ENCODE data around the gene ASB18. TPM values are rescaled to one million over a fixed set of nuclear protein-coding genes. Genes with fewer than 3 reads are reported as not detected.

Gene ASB18
- total RNA-seq, 2 experiments from 2014 or later = not detected

DNA sequence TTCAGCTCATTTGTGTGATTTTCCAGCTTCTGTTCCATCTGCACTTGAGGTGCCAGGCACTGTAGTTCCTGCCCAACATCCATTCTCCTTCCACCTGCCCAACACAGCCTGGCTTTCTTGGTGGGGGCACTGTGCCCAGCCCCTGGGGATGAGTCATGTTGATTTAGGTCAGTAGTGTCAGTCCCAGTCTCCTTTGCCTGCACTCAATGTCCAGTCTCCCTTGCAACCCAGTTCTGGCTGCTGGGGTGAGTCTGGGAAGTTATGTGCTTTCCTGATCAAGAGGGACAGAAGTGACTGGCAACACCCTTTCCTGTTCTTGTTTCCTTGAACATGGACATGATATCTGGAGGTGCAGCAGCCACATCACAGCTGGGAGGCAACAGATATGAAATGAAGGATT lies 1.5 kb upstream of the ASB18 start:
- Mint-ChIP-seq H3K36me3 (no peaks in the 10 kb centered on the region), H3K4me3 (no peak overlapping the region), H3K9me3 (peaks cover 6% of the 10 kb centered on the region), H3K27ac (no peak overlapping the region), H3K27me3 (no peaks in the 10 kb centered on the region), H3K4me1 (no peaks in the 10 kb centered on the region)
- DNase-seq (no peak), ATAC-seq (ENCODE audit: low read depth) (no peak)
- POLR2A ChIA-PET = no interaction called here

DNA sequence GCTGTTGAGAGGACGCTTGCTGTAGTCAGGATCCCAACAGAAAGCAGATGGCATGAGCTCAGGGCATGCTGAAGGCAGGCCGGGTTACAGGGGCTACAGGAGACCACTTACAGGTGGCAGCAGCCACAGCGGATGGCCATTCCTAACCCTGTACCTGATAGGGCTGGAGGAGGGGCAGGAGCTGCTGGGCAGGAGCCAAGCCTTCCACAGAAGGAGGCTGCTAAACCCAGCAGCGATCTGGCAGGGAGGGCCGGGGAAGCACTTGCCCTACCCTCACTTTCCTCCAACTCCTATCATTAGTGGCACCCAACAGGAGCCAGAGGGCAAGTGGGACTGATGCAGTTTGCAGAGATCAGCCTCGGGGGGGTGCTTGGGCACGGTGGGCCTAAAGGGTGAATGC lies 2.0 kb downstream of the ASB18 start:
- H3K27me3 Mint-ChIP-seq = no peaks in the 10 kb centered on the region
- H3K4me1 Mint-ChIP-seq = no peaks in the 10 kb centered on the region
- H3K27ac Mint-ChIP-seq = no peak overlapping the region
- no peak for DNase-seq
- no peak for ATAC-seq (ENCODE audit: low read depth)
- no peak overlapping the region for H3K4me3 Mint-ChIP-seq
- POLR2A ChIA-PET = no interaction called here
- H3K9me3 Mint-ChIP-seq = peaks cover 6% of the 10 kb centered on the region
- no peaks in the 10 kb centered on the region for H3K36me3 Mint-ChIP-seq

DNA sequence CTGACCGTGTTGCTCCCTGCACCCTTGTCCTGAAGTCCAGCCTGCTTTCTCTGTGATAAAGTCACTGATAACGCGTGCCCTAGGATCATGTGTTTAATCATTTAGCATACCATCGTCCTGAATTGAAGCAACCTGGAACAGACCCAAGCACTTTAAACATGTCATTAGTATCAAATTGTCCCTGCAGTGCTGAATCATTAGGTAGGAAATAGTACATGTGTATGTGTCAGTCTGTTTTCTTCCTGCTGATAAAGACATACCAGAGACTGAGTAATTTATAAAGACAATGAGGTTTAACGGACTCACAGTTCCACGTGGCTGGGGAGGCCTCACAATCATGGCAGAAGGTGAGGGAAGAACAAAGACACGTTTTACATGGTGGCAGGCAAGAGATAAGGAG lies 2.8 kb downstream of the ASB18 start:
- no peak for DNase-seq
- Mint-ChIP-seq H3K27me3 (no peaks in the 10 kb centered on the region), H3K9me3 (peaks cover 6% of the 10 kb centered on the region), H3K36me3 (no peaks in the 10 kb centered on the region), H3K4me3 (no peak overlapping the region), H3K27ac (no peak overlapping the region), H3K4me1 (no peaks in the 10 kb centered on the region)
- no peak for ATAC-seq (ENCODE audit: low read depth)
- POLR2A ChIA-PET = no interaction called here

DNA sequence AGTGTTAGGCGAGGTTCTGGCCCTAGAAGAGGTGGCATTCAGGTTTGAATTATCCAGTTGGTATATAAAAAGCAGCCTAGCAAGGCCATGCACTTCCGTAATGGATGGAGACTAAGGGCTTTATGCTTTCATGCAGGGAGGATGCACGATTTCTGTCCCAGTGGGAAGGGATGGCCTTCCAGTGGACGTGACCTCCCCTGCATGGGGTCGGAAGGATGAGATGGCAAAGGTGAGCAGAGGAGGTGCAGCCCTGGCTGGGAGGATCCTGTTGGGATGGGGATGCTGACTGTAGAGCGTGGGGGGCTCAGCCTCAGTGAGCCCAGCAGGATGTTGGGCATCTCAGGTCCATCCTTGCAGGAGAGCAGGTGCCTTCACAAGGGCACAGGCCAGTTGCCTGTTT lies 4.8 kb downstream of the ASB18 start:
- POLR2A ChIA-PET = no interaction called here
- DNase-seq = no peak
- Mint-ChIP-seq H3K36me3 (no peaks in the 10 kb centered on the region), H3K4me1 (no peaks in the 10 kb centered on the region), H3K9me3 (peaks cover 6% of the 10 kb centered on the region), H3K4me3 (no peak overlapping the region), H3K27me3 (no peaks in the 10 kb centered on the region), H3K27ac (no peak overlapping the region)
- no peak for ATAC-seq (ENCODE audit: low read depth)

DNA sequence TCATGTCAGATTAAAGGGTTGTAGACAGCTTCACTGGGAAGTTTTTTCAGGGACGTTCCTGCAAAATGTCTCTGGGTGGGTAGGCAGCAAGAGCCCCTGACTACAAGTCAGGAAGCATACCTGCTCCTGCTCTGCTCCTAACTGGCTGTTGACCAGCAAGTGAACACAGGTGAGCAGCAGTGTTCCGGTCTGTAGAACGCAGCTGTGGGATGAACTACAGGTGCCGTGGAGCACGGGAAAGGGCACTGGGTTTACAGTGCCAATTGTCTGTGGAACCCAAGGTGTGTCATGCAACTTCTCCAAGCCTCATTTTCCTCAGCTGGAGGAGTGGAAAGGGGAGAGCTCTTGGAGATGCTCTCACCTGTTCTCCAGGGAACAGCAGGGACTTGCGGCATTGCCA lies 6.6 kb downstream of the ASB18 start:
- Mint-ChIP-seq H3K4me1 (no peaks in the 10 kb centered on the region), H3K27me3 (no peaks in the 10 kb centered on the region), H3K9me3 (peaks cover 6% of the 10 kb centered on the region), H3K4me3 (no peak overlapping the region), H3K27ac (no peak overlapping the region), H3K36me3 (no peaks in the 10 kb centered on the region)
- POLR2A ChIA-PET = no interaction called here
- no peak for ATAC-seq (ENCODE audit: low read depth)
- no peak for DNase-seq

DNA sequence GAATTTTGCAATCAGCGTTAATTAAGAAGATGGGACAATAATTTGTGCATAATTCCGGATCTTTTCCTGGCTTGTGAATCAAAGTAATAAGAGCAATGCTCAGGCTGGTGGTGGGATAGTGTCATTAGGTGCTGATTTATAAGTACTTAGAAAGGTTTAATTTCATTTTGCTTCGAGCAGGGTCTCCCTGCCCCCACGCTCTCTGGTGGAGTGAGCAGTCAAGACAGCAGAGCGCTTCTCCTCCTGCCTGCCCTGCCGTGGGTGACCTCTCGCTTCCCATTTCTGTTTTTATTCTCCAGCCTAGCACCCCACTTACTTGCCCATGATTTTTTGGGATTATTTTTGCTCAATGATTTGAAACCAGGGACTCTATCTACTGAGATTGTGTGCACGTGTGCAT lies 7.1 kb downstream of the ASB18 start:
- H3K27me3 Mint-ChIP-seq = no peaks in the 10 kb centered on the region
- H3K27ac Mint-ChIP-seq = no peak overlapping the region
- H3K9me3 Mint-ChIP-seq = peaks cover 6% of the 10 kb centered on the region
- H3K36me3 Mint-ChIP-seq = no peaks in the 10 kb centered on the region
- H3K4me3 Mint-ChIP-seq = no peak overlapping the region
- H3K4me1 Mint-ChIP-seq = no peaks in the 10 kb centered on the region
- POLR2A ChIA-PET = no interaction called here
- ATAC-seq (ENCODE audit: low read depth) (no peak), DNase-seq (no peak)

DNA sequence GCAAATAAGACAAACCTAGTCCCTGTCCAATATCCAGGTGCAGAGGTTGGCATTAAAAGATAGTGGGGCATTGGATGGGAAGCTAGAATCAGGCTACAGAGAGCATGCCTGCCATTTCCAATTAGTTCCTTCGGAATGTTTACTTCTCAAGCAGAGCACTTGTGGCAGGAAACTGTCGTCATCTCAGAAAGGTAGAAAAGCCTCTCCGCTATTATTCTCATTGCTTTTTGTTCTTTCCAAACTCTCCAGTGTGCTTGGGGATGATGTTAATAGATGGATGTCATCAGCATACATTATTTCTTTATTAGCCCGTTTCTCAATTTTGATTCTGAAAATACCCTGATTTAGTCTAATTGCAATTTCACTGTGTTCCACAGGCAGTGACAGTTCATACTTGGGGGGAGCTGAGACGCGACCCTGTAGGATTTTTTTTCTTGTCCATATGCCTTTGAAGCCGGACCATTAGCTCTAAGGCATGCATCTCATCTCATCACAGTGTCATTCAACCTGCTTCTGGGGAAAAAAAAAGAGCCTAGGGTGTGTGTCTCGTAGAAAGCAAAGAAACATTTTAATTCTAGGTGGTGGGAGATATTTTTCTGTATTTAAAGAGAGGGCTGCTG lies 7.7 kb downstream of the ASB18 start:
- H3K4me3 Mint-ChIP-seq = no peak overlapping the region
- peaks cover 4% of the 10 kb centered on the region for H3K9me3 Mint-ChIP-seq
- ATAC-seq (ENCODE audit: low read depth) = no peak

DNA sequence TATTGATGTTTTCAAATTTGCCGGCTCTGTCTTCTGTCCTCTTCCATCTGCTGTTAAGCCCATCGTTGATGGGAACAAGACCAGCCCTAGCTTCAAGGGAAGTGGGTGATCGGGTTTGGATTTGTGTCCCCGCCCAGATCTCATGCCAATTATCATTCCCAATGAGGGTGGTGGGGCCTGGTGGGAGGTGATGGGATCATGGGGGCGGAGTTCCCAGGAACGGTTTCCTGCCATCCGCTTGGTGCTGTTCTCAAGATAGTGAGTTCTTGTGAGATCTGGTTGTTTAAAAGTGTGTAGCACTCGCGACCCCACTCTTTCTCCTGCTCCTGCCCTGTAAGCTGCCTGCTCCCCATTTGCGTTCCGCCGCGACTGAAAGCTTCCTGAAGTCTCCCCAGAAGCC lies 9.5 kb downstream of the ASB18 start:
- Mint-ChIP-seq H3K9me3 (no peaks in the 10 kb centered on the region), H3K27me3 (peaks cover 3% of the 10 kb centered on the region), H3K4me1 (no peaks in the 10 kb centered on the region), H3K27ac (no peak overlapping the region), H3K36me3 (no peaks in the 10 kb centered on the region), H3K4me3 (no peak overlapping the region)
- ATAC-seq (ENCODE audit: low read depth) (no peak), DNase-seq (no peak)
- POLR2A ChIA-PET = no interaction called here

More for the DNA sequence above, 7.7 kb downstream of the ASB18 start:
- no peaks in the 10 kb centered on the region for H3K4me1 Mint-ChIP-seq
- no peaks in the 10 kb centered on the region for H3K27me3 Mint-ChIP-seq
- DNase-seq = no peak
- H3K36me3 Mint-ChIP-seq = no peaks in the 10 kb centered on the region
- POLR2A ChIA-PET = no interaction called here
- no peak overlapping the region for H3K27ac Mint-ChIP-seq

DNA sequence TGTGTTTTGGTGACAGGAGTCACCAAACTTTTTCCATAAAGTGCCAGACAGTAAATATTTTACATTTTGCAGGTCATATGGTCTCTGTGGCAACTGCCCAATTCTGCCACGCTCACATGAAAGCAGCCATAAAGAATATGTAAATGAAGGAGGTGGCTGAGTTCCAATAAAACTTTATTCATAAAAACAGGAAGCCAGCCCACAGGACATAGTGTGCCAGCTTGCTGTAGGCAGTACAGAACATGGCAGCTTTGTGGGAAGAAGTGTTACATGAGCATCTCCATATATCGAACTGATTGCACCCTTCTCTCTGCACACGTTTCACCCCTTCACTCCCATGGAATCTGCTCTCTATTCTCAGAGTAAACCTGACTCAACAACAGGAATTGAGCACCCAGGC lies 10.2 kb downstream of the ASB18 start:
- peaks cover 6% of the 10 kb centered on the region for H3K27me3 Mint-ChIP-seq
- no peak overlapping the region for H3K4me3 Mint-ChIP-seq
- no peak overlapping the region for H3K27ac Mint-ChIP-seq
- H3K36me3 Mint-ChIP-seq = no peaks in the 10 kb centered on the region
- no peaks in the 10 kb centered on the region for H3K4me1 Mint-ChIP-seq
- POLR2A ChIA-PET = no interaction called here
- DNase-seq = no peak
- ATAC-seq (ENCODE audit: low read depth) = no peak
- H3K9me3 Mint-ChIP-seq = no peaks in the 10 kb centered on the region

DNA sequence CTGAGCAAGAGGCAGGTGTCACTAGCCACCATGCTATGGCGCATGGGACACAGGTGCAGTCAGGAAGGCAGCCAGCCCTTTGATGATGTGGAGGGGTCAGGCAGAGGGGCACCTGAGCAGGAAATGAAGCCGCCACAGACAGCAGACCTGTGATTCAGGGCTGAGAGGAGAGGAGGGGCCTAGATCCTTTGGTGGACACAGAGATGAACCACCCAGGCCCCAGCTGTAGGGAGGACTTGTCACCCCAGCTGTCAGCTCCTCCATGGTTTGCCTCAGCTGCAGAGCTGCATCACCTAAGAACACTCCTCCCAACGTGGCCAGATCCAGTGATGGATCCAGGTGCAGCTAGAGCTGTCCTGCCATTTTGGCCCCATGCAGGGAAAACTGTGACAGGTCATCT lies 11.6 kb downstream of the ASB18 start:
- ATAC-seq (ENCODE audit: low read depth) = no peak
- no peaks in the 10 kb centered on the region for H3K9me3 Mint-ChIP-seq

DNA sequence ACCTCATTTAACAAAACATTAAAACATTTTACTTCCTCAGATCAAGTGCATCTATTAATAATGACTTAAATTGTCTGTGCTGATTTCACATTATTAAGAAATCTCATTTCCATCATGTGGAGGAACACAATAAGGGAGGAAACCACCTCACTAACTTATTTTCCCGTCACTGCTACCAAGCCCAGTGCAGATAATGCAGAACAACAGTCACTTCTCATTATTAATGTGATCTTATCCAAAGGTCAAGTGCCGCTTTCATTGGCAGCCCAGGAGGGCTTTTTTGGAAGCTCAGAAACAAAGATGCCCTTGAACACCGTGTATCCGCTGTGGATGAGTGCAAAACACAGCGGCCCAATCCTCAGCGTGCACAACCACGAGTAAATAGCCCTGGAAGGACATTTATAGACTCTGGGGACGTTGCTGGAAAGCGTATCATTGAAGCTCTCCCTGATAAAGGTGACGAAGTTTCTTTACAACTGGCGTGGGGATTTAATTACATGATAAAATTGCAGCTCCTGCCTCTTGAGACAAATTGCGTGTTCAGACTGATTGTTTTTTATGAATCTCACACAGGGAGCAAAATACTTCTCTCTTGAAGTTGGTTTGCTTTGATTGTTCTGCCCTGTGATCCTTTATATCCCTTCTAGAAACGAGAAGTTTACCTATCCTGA lies 13.2 kb downstream of the ASB18 start:
- no peak for DNase-seq
- ATAC-seq (ENCODE audit: low read depth) = no peak
- H3K4me1 Mint-ChIP-seq = no peaks in the 10 kb centered on the region
- H3K9me3 Mint-ChIP-seq = no peaks in the 10 kb centered on the region
- H3K27me3 Mint-ChIP-seq = peaks cover 6% of the 10 kb centered on the region
- H3K4me3 Mint-ChIP-seq = no peak overlapping the region
- POLR2A ChIA-PET = no interaction called here
- H3K27ac Mint-ChIP-seq = no peak overlapping the region
- no peaks in the 10 kb centered on the region for H3K36me3 Mint-ChIP-seq

More for the DNA sequence above, 11.6 kb downstream of the ASB18 start:
- no peak for DNase-seq
- Mint-ChIP-seq H3K27ac (no peak overlapping the region), H3K27me3 (peaks cover 6% of the 10 kb centered on the region), H3K36me3 (no peaks in the 10 kb centered on the region), H3K4me3 (no peak overlapping the region), H3K4me1 (no peaks in the 10 kb centered on the region)
- POLR2A ChIA-PET = no interaction called here

DNA sequence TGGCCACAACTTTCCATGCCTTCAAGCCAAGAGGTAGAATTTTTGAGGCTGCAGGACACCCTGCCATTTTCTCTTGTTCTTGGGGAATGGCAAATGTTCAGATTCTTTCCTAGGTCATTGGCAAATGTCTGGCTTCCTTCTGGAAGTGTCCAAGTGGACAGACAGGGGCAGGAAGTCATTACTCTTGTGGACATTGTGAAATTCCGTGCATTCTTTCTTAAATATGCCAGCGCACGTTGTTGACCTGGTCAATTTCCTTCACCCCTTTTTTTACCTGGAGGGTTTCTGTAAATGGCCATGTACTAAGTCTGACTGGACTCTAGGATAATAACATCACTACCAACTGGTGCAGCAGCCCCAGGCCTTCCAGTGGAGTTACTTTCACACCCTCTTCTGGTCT lies 13.9 kb downstream of the ASB18 start:
- H3K4me3 Mint-ChIP-seq = no peak overlapping the region
- no peak for ATAC-seq (ENCODE audit: low read depth)
- peaks cover 6% of the 10 kb centered on the region for H3K27me3 Mint-ChIP-seq
- DNase-seq = no peak
- H3K27ac Mint-ChIP-seq = no peak overlapping the region
- POLR2A ChIA-PET = no interaction called here
- no peaks in the 10 kb centered on the region for H3K9me3 Mint-ChIP-seq
- no peaks in the 10 kb centered on the region for H3K36me3 Mint-ChIP-seq
- no peaks in the 10 kb centered on the region for H3K4me1 Mint-ChIP-seq

DNA sequence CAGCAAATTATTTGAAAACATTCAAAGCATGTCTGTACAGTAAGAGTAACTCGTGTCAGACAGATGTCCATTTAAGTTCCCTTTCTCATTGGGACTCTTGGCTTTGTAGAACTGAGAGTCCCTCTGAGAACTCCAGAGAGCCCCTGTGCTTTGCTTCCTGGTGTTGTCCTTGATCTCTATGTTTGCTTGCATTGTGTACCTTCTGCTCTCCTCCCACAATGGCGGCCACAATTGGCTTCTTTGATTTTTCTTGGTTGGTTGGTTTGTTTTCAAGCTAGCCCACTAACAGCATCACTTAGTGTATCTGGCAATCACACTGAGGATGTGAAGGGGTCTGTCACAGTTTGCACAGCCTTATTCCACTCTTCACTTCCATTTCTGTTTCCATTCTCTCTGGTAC lies 15.1 kb downstream of the ASB18 start:
- DNase-seq (no peak), ATAC-seq (ENCODE audit: low read depth) (no peak)
- Mint-ChIP-seq H3K4me1 (no peaks in the 10 kb centered on the region), H3K9me3 (no peaks in the 10 kb centered on the region), H3K36me3 (no peaks in the 10 kb centered on the region), H3K4me3 (no peak overlapping the region), H3K27ac (no peak overlapping the region), H3K27me3 (peaks cover 6% of the 10 kb centered on the region)
- POLR2A ChIA-PET = no interaction called here

DNA sequence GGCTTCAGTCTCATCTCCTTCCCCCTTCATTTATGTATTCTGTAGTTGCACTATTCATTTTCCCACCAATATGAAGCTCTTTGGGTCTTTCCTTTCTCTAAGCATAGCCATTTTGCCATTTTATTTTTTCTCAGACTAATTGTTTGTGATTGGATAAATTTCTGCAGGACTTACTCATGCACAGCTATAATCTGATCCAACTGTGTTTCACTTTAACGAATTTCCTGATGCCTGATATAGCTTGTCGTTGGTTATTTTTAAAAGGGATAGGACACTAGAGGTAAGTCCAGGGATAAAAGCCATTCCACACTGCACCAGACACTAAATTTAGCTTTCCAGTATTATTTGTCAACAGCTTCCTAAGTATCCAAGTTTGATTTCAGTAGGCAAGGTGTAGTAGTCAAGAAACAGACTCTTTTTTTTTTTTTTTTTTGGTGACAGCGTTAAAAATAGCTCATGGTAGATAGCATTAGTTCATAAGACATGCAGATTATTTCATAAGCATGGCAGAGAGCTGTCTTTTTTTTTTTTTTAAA lies 17.4 kb downstream of the ASB18 start:
- Mint-ChIP-seq H3K27ac (no peak overlapping the region), H3K27me3 (peaks cover 6% of the 10 kb centered on the region), H3K4me1 (no peaks in the 10 kb centered on the region), H3K4me3 (no peak overlapping the region), H3K9me3 (no peaks in the 10 kb centered on the region), H3K36me3 (no peaks in the 10 kb centered on the region)
- ATAC-seq (ENCODE audit: low read depth) (no peak), DNase-seq (no peak)
- POLR2A ChIA-PET = no interaction called here
